Measurements from ENCODE around the gene KIR3DL2. TPM values are rescaled to one million over a fixed set of nuclear protein-coding genes. Genes with fewer than 3 reads are reported as not detected.
A peak's percentile ranks its signal among the peaks of the same experiment; 100 is the strongest.

KIR3DL2 gene
- total RNA-seq, 6 experiments from 2014 or later, result not detected

- Histone ChIP-seq H3K4me3 (no peak overlapping the region), H3K36me3 (no peaks in the 10 kb centered on the region), H3K27me3 (no peaks in the 10 kb centered on the region), H3K27ac (no peak overlapping the region), H3K4me1 (no peaks in the 10 kb centered on the region), H3K9me3 (no peaks in the 10 kb centered on the region)
- ATAC-seq, result no peak
- no peak for DNase-seq
- TF ChIP-seq POLR2A (IDR thresholded peaks at IDR 0.05), result no peak
- TF ChIP-seq, protein P1, sequence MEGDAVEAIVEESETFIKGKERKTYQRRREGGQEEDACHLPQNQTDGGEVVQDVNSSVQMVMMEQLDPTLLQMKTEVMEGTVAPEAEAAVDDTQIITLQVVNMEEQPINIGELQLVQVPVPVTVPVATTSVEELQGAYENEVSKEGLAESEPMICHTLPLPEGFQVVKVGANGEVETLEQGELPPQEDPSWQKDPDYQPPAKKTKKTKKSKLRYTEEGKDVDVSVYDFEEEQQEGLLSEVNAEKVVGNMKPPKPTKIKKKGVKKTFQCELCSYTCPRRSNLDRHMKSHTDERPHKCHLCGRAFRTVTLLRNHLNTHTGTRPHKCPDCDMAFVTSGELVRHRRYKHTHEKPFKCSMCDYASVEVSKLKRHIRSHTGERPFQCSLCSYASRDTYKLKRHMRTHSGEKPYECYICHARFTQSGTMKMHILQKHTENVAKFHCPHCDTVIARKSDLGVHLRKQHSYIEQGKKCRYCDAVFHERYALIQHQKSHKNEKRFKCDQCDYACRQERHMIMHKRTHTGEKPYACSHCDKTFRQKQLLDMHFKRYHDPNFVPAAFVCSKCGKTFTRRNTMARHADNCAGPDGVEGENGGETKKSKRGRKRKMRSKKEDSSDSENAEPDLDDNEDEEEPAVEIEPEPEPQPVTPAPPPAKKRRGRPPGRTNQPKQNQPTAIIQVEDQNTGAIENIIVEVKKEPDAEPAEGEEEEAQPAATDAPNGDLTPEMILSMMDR (IDR thresholded peaks at IDR 0.05), result no peak
- 45% methylated on average over 3 of the region's 3 CpGs for WGBS (ENCODE audit: insufficient coverage, low coverage, low lambda C conversion rate, missing lambda C conversion rate)
- intact Hi-C loops (cut with DNase I), result no loop called here
These were observed 21.5 kb downstream of the KIR3DL2 start for GRCh38 chr19:54871696-54872095.

GRCh38 chr19:54873990-54874389 lies 23.7 kb downstream of the KIR3DL2 start, which contains the start of gene FCAR:
FCAR (plus strand) TSS chr19:54874235; CDS start chr19:54874290, 55 bp downstream.
- no peak within 1 kb of the TSS for H3K4me3 ChIP-seq
- DNase-seq, result no peak
- TF ChIP-seq, protein P1 (IDR thresholded peaks at IDR 0.05), result no peak
- TF ChIP-seq POLR2A (IDR thresholded peaks at IDR 0.05), result no peak
- no peaks in the 10 kb centered on the region for H3K9me3 ChIP-seq
- WGBS (ENCODE audit: insufficient coverage, low coverage, low lambda C conversion rate, missing lambda C conversion rate), result 45% methylated on average over 7 of the region's 8 CpGs
- peak within 1 kb of the TSS in 1 of 3 donors; percentile 18 for H3K27ac ChIP-seq
- no peaks in the 10 kb centered on the region for H3K36me3 ChIP-seq
- intact Hi-C loops (cut with DNase I), result no loop called here
- H3K27me3 ChIP-seq, result no peaks in the 10 kb centered on the region
- ATAC-seq, result no peak
- H3K4me1 ChIP-seq, result no peaks in the 10 kb centered on the region

DNA sequence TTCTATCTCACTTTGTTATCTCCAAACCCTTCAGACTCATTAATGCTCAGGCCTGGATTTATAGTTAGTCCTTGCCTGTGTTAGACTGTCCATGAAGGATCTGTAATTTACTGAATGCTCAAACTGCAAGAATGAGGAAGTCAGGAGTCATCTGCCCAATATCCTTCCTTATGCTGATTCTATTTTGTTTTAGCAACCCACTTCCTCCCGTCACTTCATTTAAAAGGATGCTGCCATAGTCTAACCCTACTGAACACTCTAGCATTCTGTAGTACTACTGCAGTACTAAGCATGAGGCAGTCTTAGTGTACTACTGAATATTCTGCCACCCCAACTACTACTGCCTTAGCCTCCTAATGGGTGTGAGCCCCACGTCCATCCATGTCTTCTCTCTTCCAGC lies 25.3 kb downstream of the KIR3DL2 start:
- WGBS (ENCODE audit: insufficient coverage, low coverage, low lambda C conversion rate, missing lambda C conversion rate), result 24% methylated on average over 2 of the region's 2 CpGs

DNA sequence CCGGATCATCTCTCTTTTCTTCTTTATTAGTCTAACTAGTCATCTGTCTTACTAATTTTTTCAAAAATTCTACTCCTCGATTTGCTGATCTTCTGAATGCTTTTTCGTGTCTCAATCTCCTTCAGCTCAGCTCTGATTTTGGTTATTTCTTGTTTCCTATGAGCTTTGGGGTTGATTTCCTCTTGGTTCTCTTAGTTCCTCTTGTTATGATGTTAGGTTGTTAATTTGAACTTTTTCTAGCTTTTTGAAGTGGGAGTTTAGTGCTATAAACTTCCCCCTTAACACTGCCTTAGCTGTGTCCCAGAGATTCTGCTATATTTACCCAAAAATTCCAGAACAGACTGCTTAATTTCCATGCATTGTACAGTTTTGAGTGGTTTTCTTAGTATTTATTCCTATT lies 27.2 kb downstream of the KIR3DL2 start:
- no peak for TF ChIP-seq POLR2A (IDR thresholded peaks at IDR 0.05)
- TF ChIP-seq, protein P1 (IDR thresholded peaks at IDR 0.05), result no peak
- ATAC-seq (no peak), DNase-seq (no peak)
- intact Hi-C loops (cut with DNase I), result no loop called here
- Histone ChIP-seq H3K4me1 (no peaks in the 10 kb centered on the region), H3K9me3 (no peaks in the 10 kb centered on the region), H3K36me3 (no peaks in the 10 kb centered on the region), H3K27ac (no peak overlapping the region), H3K27me3 (no peaks in the 10 kb centered on the region), H3K4me3 (no peak overlapping the region)
- 24% methylated on average over 3 of the region's 3 CpGs for WGBS (ENCODE audit: insufficient coverage, low coverage, low lambda C conversion rate, missing lambda C conversion rate)

More for the DNA sequence above, 25.3 kb downstream of the KIR3DL2 start:
- no peaks in the 10 kb centered on the region for H3K4me1 ChIP-seq
- intact Hi-C loops (cut with DNase I), result no loop called here
- H3K27ac ChIP-seq, result no peak overlapping the region
- no peak overlapping the region for H3K4me3 ChIP-seq
- no peak for TF ChIP-seq POLR2A (IDR thresholded peaks at IDR 0.05)
- TF ChIP-seq, protein P1 (IDR thresholded peaks at IDR 0.05), result no peak
- H3K27me3 ChIP-seq, result no peaks in the 10 kb centered on the region
- DNase-seq (no peak), ATAC-seq (peak; percentile 45 to 58 (median 53))
- H3K9me3 ChIP-seq, result no peaks in the 10 kb centered on the region
- no peaks in the 10 kb centered on the region for H3K36me3 ChIP-seq

DNA sequence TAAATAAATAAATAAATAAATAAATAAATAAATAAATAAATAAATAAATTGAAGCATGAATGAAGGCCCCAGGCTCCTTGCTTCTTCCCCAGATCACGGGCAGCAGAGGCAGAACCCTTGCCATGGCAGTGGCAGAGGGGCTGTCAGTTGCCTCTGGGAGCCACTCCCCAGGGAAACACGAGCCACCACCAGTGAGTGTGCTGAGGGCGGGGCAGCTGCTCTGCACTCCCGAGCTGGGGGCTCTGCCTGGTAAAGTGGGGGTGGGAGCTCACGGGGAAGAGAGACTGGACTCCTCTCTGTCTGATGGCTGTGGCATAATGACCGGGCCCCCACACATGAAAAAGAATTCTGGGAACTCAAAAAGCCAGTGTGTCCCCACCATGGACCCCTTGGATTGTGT lies 31.6 kb downstream of the KIR3DL2 start:
- no peaks in the 10 kb centered on the region for H3K4me1 ChIP-seq
- no peak for DNase-seq
- no peaks in the 10 kb centered on the region for H3K36me3 ChIP-seq
- H3K27me3 ChIP-seq, result no peaks in the 10 kb centered on the region
- no peak for ATAC-seq
- no peaks in the 10 kb centered on the region for H3K9me3 ChIP-seq
- 8% methylated on average over 2 of the region's 6 CpGs for WGBS (ENCODE audit: insufficient coverage, low coverage, low lambda C conversion rate, missing lambda C conversion rate)
- intact Hi-C loops (cut with DNase I), result no loop called here
- H3K27ac ChIP-seq, result no peak overlapping the region
- no peak overlapping the region for H3K4me3 ChIP-seq
- TF ChIP-seq, protein P1 (IDR thresholded peaks at IDR 0.05), result no peak
- TF ChIP-seq POLR2A (IDR thresholded peaks at IDR 0.05), result no peak

All from right lobe of liver (tissue), 6 donors.